ENCODE measurements around the gene PIP4P1.

- no peak for TF ChIP-seq TBP (IDR thresholded peaks at IDR 0.05; ENCODE audit: low read depth, low read length)
- TF ChIP-seq EZH2 (IDR thresholded peaks at IDR 0.05; ENCODE audit: low read depth, low read length, severe bottlenecking), result no peak
- no peak for TF ChIP-seq SP1 (IDR thresholded peaks at IDR 0.05; ENCODE audit: low read depth, low read length)
- no peak for TF ChIP-seq JUN (IDR thresholded peaks at IDR 0.05; ENCODE audit: low read depth, low read length)
- TF ChIP-seq CHD1 (IDR thresholded peaks at IDR 0.05; ENCODE audit: low read depth, low read length), result no peak
These were observed 26.1 kb upstream of the PIP4P1 start for GRCh38 chr14:20487396-20487725.
